HS-5 (cell line): ENCODE data around the gene NPR2.

Experiments used
- DNase-seq: peaks from one replicate; pipeline ENCODE4 v3.0.0-alpha.2; 2012; ENCODE audit warnings: low read depth

NPR2 gene

GRCh38 chr9:35791297-35791921 is at the start of gene NPR2:
NPR2 (plus strand) TSS chr9:35791591; CDS start chr9:35792409, 818 bp downstream.
- no peak for DNase-seq

DNA sequence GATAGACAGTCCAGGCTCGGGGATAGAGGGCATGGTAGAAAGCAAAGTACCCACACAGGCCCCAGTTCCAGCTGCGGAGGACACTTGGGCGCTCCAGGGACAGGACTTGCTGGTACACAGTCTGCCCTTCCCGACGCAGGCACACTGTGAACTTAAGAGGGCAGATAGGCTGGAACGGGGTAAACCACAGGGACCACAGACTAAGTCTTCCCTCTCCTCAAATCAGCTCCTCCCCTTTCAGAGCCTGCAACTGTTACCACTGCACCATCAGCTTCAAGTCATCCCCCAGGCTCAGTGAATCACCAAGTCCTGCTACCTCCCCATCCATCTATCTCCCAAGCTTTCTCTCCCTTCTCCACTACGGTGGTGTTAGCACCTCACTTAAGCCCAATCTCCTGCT is 49.7 kb upstream of the NPR2 start:
- no peak for DNase-seq

GRCh38 chr9:35743452-35743851 is 47.9 kb upstream of the NPR2 start:
- no peak for DNase-seq

DNA sequence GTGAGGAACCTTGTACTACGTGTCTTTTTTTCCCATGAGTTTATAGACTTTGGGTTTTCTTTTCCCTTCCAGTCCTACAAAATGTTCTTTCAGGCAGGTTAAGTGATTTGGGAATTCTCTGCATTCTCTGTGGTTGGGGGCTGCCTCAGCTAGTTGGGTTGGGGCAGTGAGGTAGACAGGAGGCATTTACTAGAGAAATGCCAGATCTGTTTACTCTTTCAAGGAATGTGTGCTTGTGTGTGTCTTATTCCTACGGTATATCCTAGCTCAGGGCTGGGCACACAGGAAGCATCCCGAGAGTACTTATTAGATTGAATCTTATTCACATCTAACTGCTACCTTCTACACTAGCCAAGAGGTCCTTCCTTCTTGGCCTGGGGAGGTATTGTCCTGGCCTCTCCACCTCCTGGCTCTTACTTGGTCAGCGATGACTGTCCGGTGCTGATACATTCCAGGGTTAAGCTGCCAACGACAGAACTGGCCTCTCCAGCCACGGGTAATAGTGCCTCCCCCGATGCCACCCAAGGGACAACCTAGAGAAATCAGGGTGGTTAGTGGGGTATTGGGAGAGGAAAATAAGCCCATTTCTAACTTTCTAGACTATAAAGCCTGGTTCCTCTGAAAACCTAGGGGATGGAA is 47.4 kb upstream of the NPR2 start:
- DNase-seq, result no peak

GRCh38 chr9:35745569-35745968 is 45.8 kb upstream of the NPR2 start:
- no peak for DNase-seq

- DNase-seq, result no peak
Observed at GRCh38 chr9:35746583-35746982, 44.8 kb upstream of the NPR2 start.

- DNase-seq, result no peak
Observed at GRCh38 chr9:35748242-35748857, 43.0 kb upstream of the NPR2 start.

DNA sequence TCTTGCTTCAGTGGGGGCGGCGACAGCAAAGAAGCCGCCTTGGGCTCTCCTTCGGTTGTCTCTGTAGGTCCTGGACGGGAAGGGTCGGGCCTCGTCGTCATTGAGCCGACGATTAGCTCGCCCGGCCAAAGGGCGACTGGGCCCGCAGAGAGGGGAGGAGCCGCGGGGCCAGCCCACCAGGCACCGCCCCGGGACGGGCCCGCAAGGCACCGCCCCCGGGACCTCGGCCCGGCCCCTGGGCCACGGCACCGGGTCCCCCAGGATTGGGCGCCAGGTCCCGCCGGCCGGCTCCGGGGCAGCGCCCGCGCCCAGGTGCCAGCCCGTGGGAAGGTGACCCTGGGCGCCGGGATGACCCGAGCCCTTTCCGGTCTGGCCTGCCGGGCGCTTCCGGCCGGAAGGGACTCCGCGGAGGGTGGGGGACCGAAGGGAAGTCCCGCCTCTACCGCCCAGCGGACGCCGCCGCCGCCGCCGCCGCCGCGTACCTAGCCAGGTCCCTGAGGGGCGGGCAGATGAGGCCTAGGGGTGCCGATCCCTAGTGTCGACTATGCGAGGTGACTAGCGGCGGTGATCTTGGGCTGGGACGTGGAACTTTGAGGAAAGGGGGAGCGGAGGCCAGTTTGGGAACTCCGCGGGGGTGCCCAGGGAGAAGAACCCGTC is 42.4 kb upstream of the NPR2 start, which contains the start of the genes GBA2 and RGP1:
Gene GBA2 (minus strand): TSS at position 371 of the 657 bp plus-strand sequence. CDS start 524 bp downstream, outside the sequence.
Gene RGP1 (plus strand): TSS at position 430 of the 657 bp plus-strand sequence. CDS start 469 bp downstream, outside the sequence.
- DNase-seq, result no peak

DNA sequence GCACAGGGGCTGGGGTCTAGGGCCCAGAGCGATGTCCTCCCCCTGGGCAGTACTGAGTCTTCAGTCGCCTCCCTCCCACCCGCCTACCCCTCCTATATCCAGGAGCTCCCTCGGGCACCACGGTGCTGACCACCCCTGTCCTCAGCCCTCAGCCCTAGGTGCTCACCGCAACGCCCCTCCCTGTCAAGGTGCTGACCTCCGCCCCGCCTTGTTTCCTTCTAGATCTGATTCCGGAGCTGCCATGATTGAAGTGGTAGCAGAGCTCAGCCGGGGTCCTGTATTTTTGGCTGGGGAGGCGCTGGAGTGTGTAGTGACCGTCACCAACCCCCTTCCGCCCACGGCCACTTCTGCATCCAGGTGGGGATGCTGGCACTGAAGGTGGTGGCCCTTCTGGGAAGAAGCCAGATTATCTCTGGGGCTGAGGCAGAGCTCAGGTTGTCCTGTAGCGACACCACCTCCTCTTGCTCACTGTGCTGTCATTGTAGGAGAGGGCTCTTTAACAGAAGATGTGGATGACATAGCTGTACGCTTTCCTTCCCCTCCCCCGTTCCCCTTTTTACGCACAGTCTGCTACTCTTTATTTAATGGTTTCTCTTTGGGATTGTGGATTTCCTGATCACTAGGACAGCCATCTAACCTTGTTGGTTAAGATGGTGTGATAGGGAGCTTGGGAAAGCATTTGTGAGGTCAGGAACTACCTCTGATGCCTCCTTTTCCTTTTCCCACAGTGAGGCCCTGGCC is 41.7 kb upstream of the NPR2 start:
- DNase-seq, result no peak

GRCh38 chr9:35750256-35750531 is 41.2 kb upstream of the NPR2 start:
- no peak for DNase-seq

DNA sequence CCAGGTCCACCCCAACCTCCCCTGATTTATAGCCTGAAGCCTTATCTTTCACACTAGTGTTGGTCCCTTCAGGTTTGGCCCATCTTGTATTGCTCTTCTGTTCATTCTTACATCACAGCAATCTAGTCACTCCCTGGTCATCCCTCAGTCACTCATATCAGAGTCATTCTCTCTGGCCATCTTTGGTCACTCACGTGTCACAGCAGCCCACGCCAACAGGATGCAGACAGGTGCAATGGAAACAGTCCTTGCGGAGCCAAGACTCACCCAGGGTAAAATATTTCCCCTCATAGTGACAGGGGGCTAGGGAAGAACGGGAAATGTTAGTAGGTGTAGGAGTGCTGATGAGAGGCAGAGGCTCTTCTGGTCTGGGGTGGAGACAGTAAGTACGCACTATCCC is 37.9 kb upstream of the NPR2 start:
- no peak for DNase-seq

GRCh38 chr9:35754264-35754663 is 37.1 kb upstream of the NPR2 start, which contains the start of gene MSMP:
MSMP (minus strand) TSS chr9:35754276; CDS start chr9:35754129, 147 bp downstream.
- no peak for DNase-seq

GRCh38 chr9:35755071-35755470 is 36.3 kb upstream of the NPR2 start:
- no peak for DNase-seq

DNA sequence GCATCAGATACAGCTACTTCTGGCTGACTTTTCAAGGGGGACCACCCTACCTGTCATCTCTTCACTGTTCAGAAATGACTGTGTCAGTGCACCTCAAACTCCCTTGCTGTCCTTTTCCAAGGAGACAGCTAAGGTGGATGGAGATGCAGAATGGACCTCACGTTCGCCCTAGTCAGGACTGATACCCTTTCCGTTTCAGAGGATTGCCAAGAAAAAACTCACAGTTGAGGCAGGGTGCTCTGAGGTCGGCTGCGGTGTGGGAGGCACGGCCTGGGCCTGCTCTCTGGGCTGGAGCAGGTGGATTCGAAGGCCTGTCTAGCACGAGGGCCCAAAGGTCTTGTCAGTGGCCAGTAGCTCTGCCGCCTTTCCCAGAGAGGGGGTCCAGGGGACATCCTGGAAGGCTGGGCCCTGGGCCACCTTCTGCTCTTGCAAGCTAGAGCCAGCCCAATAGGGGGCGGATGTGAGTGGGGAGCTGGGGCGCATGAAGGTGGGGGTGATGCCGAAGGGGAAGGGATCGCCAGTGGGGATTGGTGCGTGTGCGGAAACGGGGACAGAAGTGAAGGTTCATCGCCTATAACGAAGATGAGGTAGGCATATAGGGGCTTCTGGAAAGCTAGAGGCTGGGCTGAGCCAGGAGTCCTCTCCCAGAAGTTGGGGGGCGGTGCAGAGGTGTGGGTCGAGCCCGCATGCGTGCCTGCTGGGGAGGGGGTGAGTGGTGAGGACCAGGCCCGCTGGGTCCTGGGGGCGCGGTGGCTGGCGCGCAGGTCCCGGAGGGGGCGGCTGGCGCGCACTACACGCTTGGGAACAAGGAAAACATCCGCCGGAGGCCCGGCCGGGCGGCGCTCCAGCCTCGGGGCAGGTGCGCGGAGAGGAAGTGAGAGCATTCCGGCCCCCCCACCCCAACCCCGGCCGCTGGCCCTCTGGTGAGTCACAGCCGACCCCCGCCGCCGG is 34.8 kb upstream of the NPR2 start:
- no peak for DNase-seq

DNA sequence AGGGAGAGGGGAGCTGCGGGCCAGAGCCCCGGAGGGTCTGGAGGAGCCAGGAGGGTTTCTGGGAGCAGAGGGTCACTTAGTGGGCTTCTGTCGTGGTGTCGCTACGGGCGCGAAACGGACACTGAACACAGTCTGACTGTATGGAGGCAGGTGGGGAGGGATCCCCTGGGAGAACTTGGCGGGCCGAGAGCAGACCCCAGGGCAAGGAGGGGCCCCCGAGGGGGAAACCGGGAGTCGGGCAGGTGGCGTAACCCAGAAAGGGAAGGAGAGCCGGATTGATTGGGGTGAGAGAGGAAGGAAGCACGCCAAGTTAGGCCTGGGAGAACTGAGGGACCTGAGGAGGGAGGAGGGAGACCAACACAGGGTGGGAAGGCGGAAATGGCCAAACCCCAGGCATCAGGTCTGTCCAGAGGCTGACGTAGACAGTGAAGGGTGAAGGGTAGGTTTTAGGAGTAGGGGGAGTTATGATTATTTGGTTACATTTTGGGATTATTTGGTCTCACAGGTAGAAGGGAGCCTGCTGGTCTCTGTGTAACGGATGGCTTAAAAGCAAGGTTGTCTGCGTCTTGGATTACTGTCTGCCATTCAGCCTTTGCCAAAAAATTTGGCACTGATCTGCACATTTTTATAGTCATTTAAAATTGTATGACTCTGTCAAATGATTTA is 34.0 kb upstream of the NPR2 start:
- no peak for DNase-seq

- DNase-seq, result no peak
Observed at GRCh38 chr9:35757892-35758275, 33.5 kb upstream of the NPR2 start.

DNA sequence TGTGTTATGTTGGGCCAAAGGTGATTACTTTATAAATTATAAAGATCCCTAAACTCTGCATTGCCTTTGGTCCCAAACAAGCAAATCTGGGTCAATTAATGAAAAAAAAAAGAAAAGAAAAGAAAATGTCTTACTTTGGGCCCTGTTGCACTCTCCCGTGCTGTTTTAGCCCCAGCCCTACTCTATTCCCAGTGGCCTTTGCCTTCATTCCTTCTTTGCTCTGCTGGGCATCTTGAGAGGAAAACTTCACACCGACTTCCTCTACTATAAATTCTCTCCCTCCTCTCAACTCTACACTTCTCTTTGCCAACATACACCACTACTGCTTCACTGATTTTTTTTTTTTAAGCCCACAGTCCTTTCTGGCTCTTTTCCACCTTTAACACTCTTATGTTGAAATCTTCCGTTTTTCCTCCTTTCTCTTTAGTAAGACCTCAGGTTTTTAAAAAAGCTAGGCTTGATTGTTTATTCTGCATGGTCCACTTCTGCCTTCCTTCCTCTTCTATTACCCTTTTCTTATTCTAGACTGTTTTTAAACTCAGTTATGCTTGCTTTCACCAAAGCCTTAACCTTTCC is 32.8 kb upstream of the NPR2 start:
- DNase-seq, result no peak

DNA sequence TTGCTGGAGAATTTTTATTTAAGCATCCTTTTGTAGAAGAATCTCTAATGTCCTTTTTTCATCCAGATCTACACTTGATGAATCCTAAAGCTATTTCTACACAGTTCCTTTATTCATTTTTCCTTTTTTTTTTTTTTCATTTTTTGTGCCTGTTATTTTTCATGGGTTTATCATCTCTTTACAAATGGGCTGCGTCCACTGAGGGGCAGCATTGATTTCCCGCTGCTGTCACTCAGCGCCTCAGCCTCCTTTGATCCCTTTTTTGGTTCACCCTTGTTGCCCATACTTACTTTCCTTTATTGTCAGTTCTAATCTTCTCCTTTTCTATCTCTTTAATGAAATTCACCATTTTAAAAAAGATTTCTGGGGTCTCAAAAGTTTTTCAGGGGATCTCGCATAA is 31.6 kb upstream of the NPR2 start:
- no peak for DNase-seq

- no peak for DNase-seq
Observed at GRCh38 chr9:35760651-35761050, 30.7 kb upstream of the NPR2 start.

- DNase-seq, result no peak
Observed at GRCh38 chr9:35763181-35763580, 28.2 kb upstream of the NPR2 start.
